NT2/D1 (cell line): ENCODE results near the gene ELAVL2.

Source experiments
- YY1 ChIP-seq: IDR thresholded peaks from 2 replicates; pipeline ENCODE4 v1.6.1; 2011; ENCODE audit not compliant: insufficient read length, insufficient read depth
- ZNF274 ChIP-seq: IDR thresholded peaks from 2 replicates; pipeline ENCODE4 v1.6.1; 2011; ENCODE audit warnings: mild to moderate bottlenecking, low read depth, low read length

DNA sequence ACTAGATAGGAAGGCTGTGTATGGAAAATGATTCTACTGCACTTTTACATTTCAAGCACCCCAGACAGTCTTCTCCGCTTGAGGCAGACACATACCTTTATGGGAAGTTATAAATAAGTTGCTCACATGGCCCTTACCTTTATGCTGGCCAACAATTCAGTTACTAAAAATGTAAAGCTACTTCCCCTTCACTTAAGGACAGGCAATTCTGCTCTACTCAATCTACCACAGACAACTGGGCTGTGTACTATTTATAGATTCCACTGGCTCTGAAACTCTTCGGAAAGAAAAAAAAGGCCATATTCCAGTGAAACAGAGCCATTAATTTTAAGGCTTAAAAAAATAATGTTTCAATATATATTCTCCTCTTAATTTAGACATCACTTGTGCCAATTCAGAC lies 59.4 kb downstream of the ELAVL2 start:
- TF ChIP-seq ZNF274, result no peak
- no peak for TF ChIP-seq YY1
